Vagina (tissue), 2 donors: ENCODE data around the gene KCTD13. TPM values are rescaled to one million over a fixed set of nuclear protein-coding genes. Genes with fewer than 3 reads are reported as not detected.
"Not testable (repeated sequence)": the region's sequence is repeated elsewhere in the genome, so short reads cannot be mapped to it uniquely, and the experiment has no call there.

ENCODE experiments used
- DNase-seq, 2 donors: peaks; one replicate each; pipeline ENCODE4 v3.0.0-alpha.2; 2017; ENCODE audit errors: extremely low spot score in 2 of 2
- H3K27ac ChIP-seq: fragments of 200-600 bp; sonication (generic); one replicate; pipeline ENCODE4 v1.5.1; 2019
- H3K27me3 ChIP-seq: fragments of 200-600 bp; sonication (generic); one replicate; pipeline ENCODE4 v1.5.1; 2019
- H3K36me3 ChIP-seq, 2 donors: fragments of 200-600 bp; sonication (generic); one replicate each; pipeline ENCODE4 v1.5.1; 2017 to 2019
- H3K4me1 ChIP-seq: fragments of 200-600 bp; sonication (generic); one replicate; pipeline ENCODE4 v1.5.1; 2019
- H3K4me3 ChIP-seq, 2 donors: fragments of 200-600 bp; sonication (generic); 1 replicate in 1 of 2; 2 replicates in 1 of 2; pipeline ENCODE4 v1.5.1; 2016 to 2019
- H3K9me3 ChIP-seq: fragments of 200-600 bp; sonication (generic); one replicate; pipeline ENCODE4 v1.5.1; 2019
- CTCF ChIP-seq, 3 experiments: fragments of 450-650 bp in 2 of 3; fragments of 200-600 bp in 1 of 3; sonication (generic) in 1 of 3; IDR thresholded peaks; one replicate each; pipeline ENCODE4 v1.5.1; 2017 to 2019; ENCODE audit warnings: antibody characterized with exemption in 3 of 3, mild to moderate bottlenecking in 2 of 3, moderate library complexity in 2 of 3
- POLR2A ChIP-seq, 2 donors: fragments of 450-650 bp; IDR thresholded peaks; one replicate each; pipeline ENCODE4 v1.6.1; 2017; ENCODE audit warnings: antibody characterized with exemption in 2 of 2, mild to moderate bottlenecking in 2 of 2, moderate library complexity in 2 of 2
- POLR2AphosphoS5 ChIP-seq, 2 donors: sonication (generic); formaldehyde crosslinking; IDR thresholded peaks; one replicate each; pipeline ENCODE4 v1.9.0; 2017; ENCODE audit warnings: antibody characterized with exemption in 2 of 2, mild to moderate bottlenecking in 2 of 2, low read depth in 1 of 2; ENCODE audit not compliant: insufficient read depth in 1 of 2
- intact Hi-C: fragments of 100-400 bp; cut with DNase I; formaldehyde crosslinking; loops from one replicate; pipeline ENCODE4 v1.15.1; 2023
- total RNA-seq: library from RNA; depleted of rRNA; stranded (reverse); fragments of >200 nt; gene quantifications from one replicate; pipeline ENCODE4 v1.2.3, GENCODE V29; 2016

Gene KCTD13
- total RNA-seq, 1 donor from 2014 or later = 20.4 TPM

GRCh38 chr16:29873319-29873718 is 52.7 kb downstream of the KCTD13 start:
- no peaks in the 10 kb centered on the region for H3K36me3 ChIP-seq
- no peaks in the 10 kb centered on the region for H3K9me3 ChIP-seq
- peaks cover 11% of the 10 kb centered on the region for H3K27me3 ChIP-seq
- no peak for DNase-seq
- intact Hi-C loops = no loop called here
- H3K4me3 ChIP-seq = no peak overlapping the region
- no peak for TF ChIP-seq POLR2A (IDR thresholded peaks at IDR 0.05)
- no peak for TF ChIP-seq POLR2AphosphoS5 (IDR thresholded peaks at IDR 0.05; ENCODE audit: insufficient read depth in 1 of 2, low read depth in 1 of 2)
- no peak for TF ChIP-seq CTCF (IDR thresholded peaks at IDR 0.05)
- peaks cover 13% of the 10 kb centered on the region for H3K4me1 ChIP-seq
- no peak overlapping the region for H3K27ac ChIP-seq

- Histone ChIP-seq H3K36me3 (no peaks in the 10 kb centered on the region), H3K27me3 (peaks cover under 1% of the 10 kb centered on the region), H3K4me1 (peaks cover 9% of the 10 kb centered on the region), H3K9me3 (no peaks in the 10 kb centered on the region), H3K27ac (no peak overlapping the region), H3K4me3 (no peak overlapping the region)
- intact Hi-C loops = no loop called here
- no peak for DNase-seq
- TF ChIP-seq POLR2A (IDR thresholded peaks at IDR 0.05) (no peak), POLR2AphosphoS5 (IDR thresholded peaks at IDR 0.05; ENCODE audit: insufficient read depth in 1 of 2, low read depth in 1 of 2) (no peak), CTCF (IDR thresholded peaks at IDR 0.05) (no peak)
Measured at GRCh38 chr16:29871822-29872546, 54.0 kb downstream of the KCTD13 start.

GRCh38 chr16:29869067-29869466 is 57.0 kb downstream of the KCTD13 start:
- H3K27ac ChIP-seq, H3K36me3 ChIP-seq, H3K9me3 ChIP-seq, intact Hi-C loops, H3K4me1 ChIP-seq, DNase-seq, H3K27me3 ChIP-seq, H3K4me3 ChIP-seq: not testable (repeated sequence)

- Histone ChIP-seq H3K27ac (no peak overlapping the region), H3K9me3 (no peaks in the 10 kb centered on the region), H3K36me3 (no peaks in the 10 kb centered on the region), H3K4me1 (peaks cover 6% of the 10 kb centered on the region), H3K27me3 (no peaks in the 10 kb centered on the region), H3K4me3 (no peak overlapping the region)
- intact Hi-C loops = no loop called here
- no peak for TF ChIP-seq POLR2A (IDR thresholded peaks at IDR 0.05)
- no peak for TF ChIP-seq POLR2AphosphoS5 (IDR thresholded peaks at IDR 0.05; ENCODE audit: insufficient read depth in 1 of 2, low read depth in 1 of 2)
- no peak for TF ChIP-seq CTCF (IDR thresholded peaks at IDR 0.05)
- DNase-seq = no peak
Measured at GRCh38 chr16:29868396-29869009, 57.5 kb downstream of the KCTD13 start.

- Histone ChIP-seq H3K27me3 (no peaks in the 10 kb centered on the region), H3K27ac (no peak overlapping the region), H3K4me3 (no peak overlapping the region), H3K36me3 (peaks cover 0 to 19% of the 10 kb centered on the region in 2 donors), H3K4me1 (peaks cover 25% of the 10 kb centered on the region), H3K9me3 (no peaks in the 10 kb centered on the region)
- no peak for TF ChIP-seq CTCF (IDR thresholded peaks at IDR 0.05)
- no peak for TF ChIP-seq POLR2AphosphoS5 (IDR thresholded peaks at IDR 0.05; ENCODE audit: insufficient read depth in 1 of 2, low read depth in 1 of 2)
- TF ChIP-seq POLR2A (IDR thresholded peaks at IDR 0.05) = no peak
- intact Hi-C loops = no loop called here
- DNase-seq = no peak
Measured at GRCh38 chr16:29864205-29864604, 61.8 kb downstream of the KCTD13 start.
